Thyroid gland (tissue), 4 donors: ENCODE measurements around the gene CACHD1. TPM values are rescaled to one million over a fixed set of nuclear protein-coding genes. Genes with fewer than 3 reads are reported as not detected.

ENCODE experiments used
- DNase-seq, 2 donors: peaks; one replicate each; pipeline ENCODE4 v3.0.0-alpha.2; 2019
- H3K27ac ChIP-seq, 3 donors: fragments of 200-600 bp; sonication (generic); 1 replicate in 2 of 3; 2 replicates in 1 of 3; pipeline ENCODE4 v1.5.1; 2016 to 2019; ENCODE audit warnings: mild to moderate bottlenecking in 1 of 3, moderate library complexity in 1 of 3
- H3K27me3 ChIP-seq: fragments of 200-600 bp; sonication (generic); one replicate; pipeline ENCODE4 v1.5.1; 2019
- H3K36me3 ChIP-seq, 2 donors: fragments of 200-600 bp; sonication (generic); one replicate each; pipeline ENCODE4 v1.5.1; 2016 to 2019
- H3K4me1 ChIP-seq, 2 donors: fragments of 200-600 bp; sonication (generic); one replicate each; pipeline ENCODE4 v1.5.1; 2017 to 2019
- H3K4me3 ChIP-seq, 3 donors: fragments of 200-600 bp; sonication (generic); replicated peaks in 1 of 3; 1 replicate in 2 of 3; 2 replicates in 1 of 3; pipeline ENCODE4 v1.5.1; 2016; ENCODE audit warnings: mild to moderate bottlenecking in 1 of 3
- H3K9me3 ChIP-seq: fragments of 200-600 bp; sonication (generic); one replicate; pipeline ENCODE4 v1.5.1; 2017
- POLR2A ChIP-seq, 2 donors: fragments of 450-650 bp; IDR thresholded peaks; one replicate each; pipeline ENCODE4 v1.6.1; 2017; ENCODE audit warnings: antibody characterized with exemption in 2 of 2, mild to moderate bottlenecking in 2 of 2, moderate library complexity in 1 of 2
- WGBS, 2 donors: methylation state at CpG; one replicate each; pipeline ENCODE4 v1.1.5; 2017; 5-methylcytosine and 5-hydroxymethylcytosine counted together
- intact Hi-C: fragments of 100-400 bp; cut with DNase I; formaldehyde crosslinking; loops from one replicate; pipeline ENCODE4 v1.15.1; 2023
- total RNA-seq, 4 donors: library from RNA; depleted of rRNA; stranded (reverse); fragments of >200 nt; gene quantifications; one replicate each; pipeline ENCODE4 v1.2.3, GENCODE V29; 2016
- TF ChIP-seq, protein P1 (sequence below), 6 experiments: fragments of 200-600 bp in 3 of 6; fragments of 450-650 bp in 3 of 6; sonication (generic) in 3 of 6; IDR thresholded peaks; one replicate each; pipeline ENCODE4 v1.5.1; 2016 to 2019; ENCODE audit warnings: antibody characterized with exemption in 6 of 6, mild to moderate bottlenecking in 2 of 6, inconsistent platforms in 1 of 6, moderate library complexity in 1 of 6

The CACHD1 gene
- total RNA-seq, 4 donors from 2014 or later: 12.9 to 25.1 (median 17.0) TPM

DNA sequence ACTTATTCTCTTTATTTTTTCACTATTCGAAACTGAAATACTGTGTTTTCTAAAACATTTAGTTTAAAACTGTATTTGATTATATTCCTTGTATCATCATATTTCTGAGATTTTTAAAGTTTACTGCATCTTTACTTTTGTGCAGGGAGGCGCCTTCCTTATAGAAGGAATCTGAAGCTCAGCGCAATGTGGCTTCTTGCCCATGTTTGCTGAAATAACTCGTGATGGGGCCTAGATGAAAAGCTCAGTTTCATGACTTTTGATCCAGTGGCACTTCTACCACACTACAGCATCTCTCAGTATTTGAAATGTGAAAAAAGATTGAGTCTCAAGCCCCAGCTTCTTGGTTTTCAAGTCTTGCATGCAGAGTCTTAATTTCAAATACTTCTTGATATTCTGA, 28.4 kb downstream of the CACHD1 start:
- no peak for DNase-seq
- intact Hi-C loops: no loop called here
- Histone ChIP-seq H3K27me3 (no peaks in the 10 kb centered on the region), H3K4me1 (peaks cover 0 to 11% of the 10 kb centered on the region in 2 donors), H3K36me3 (no peaks in the 10 kb centered on the region), H3K4me3 (no peak overlapping the region), H3K9me3 (no peaks in the 10 kb centered on the region), H3K27ac (no peak overlapping the region)
- 89 to 94% methylated on average over 4 of the region's 4 CpGs for WGBS, 2 donors
- TF ChIP-seq POLR2A (IDR thresholded peaks at IDR 0.05): no peak
- TF ChIP-seq, protein P1, sequence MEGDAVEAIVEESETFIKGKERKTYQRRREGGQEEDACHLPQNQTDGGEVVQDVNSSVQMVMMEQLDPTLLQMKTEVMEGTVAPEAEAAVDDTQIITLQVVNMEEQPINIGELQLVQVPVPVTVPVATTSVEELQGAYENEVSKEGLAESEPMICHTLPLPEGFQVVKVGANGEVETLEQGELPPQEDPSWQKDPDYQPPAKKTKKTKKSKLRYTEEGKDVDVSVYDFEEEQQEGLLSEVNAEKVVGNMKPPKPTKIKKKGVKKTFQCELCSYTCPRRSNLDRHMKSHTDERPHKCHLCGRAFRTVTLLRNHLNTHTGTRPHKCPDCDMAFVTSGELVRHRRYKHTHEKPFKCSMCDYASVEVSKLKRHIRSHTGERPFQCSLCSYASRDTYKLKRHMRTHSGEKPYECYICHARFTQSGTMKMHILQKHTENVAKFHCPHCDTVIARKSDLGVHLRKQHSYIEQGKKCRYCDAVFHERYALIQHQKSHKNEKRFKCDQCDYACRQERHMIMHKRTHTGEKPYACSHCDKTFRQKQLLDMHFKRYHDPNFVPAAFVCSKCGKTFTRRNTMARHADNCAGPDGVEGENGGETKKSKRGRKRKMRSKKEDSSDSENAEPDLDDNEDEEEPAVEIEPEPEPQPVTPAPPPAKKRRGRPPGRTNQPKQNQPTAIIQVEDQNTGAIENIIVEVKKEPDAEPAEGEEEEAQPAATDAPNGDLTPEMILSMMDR (IDR thresholded peaks at IDR 0.05): no peak

DNA sequence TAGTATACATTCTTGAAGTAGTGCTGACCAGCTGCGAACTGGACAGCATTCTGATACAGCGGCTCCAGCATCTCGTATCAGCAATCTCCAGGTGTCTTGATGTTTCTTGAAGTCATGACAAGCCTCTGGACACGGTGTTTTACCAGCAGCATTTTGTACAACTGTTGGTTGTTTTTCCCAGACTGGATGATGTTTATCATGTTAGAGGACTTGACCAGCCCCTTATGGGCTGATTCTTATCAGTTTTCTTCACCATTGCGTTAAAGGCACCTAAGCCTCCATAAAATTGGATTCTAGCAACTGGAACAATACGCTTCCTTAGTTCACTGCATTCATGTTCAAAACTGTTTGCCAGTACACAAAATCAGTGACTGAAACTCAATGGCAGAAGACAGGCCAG, 29.1 kb downstream of the CACHD1 start:
- no peaks in the 10 kb centered on the region for H3K36me3 ChIP-seq
- DNase-seq: no peak
- 96 to 99% methylated on average over 6 of the region's 6 CpGs for WGBS, 2 donors

DNA sequence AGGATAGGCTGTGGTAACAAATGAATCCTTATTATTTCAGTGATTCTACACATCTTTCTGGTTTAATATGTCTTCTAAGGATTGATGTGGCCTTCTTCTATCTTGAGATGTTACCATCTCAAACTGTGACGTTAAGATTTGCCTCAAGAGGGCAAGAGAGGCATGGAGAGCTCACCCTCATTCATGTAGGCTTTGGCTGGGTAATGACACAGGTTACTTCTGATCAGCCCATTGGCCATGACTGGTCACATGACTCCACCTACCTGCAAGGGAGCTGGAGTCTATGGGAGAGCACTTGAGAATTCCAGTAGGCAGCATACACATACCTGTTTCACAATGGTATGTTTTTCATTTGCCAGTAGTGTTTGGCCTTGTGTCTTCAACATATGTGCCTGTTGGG, 30.0 kb downstream of the CACHD1 start:
- DNase-seq: no peak
- peaks cover 5 to 25% of the 10 kb centered on the region in 2 donors for H3K4me1 ChIP-seq
- H3K9me3 ChIP-seq: no peaks in the 10 kb centered on the region
- H3K27ac ChIP-seq: no peak overlapping the region
- WGBS, 2 donors: 82 to 83% methylated on average over 1 of the region's 1 CpG
- no peaks in the 10 kb centered on the region for H3K36me3 ChIP-seq
- TF ChIP-seq POLR2A (IDR thresholded peaks at IDR 0.05): no peak
- TF ChIP-seq, protein P1 (IDR thresholded peaks at IDR 0.05): no peak
- H3K27me3 ChIP-seq: no peaks in the 10 kb centered on the region
- no peak overlapping the region for H3K4me3 ChIP-seq
- intact Hi-C loops: no loop called here

More for the DNA sequence above, 29.1 kb downstream of the CACHD1 start:
- Histone ChIP-seq H3K4me1 (peaks cover 0 to 18% of the 10 kb centered on the region in 2 donors), H3K27me3 (no peaks in the 10 kb centered on the region), H3K4me3 (no peak overlapping the region), H3K27ac (no peak overlapping the region), H3K9me3 (no peaks in the 10 kb centered on the region)
- intact Hi-C loops: no loop called here
- TF ChIP-seq, protein P1 (IDR thresholded peaks at IDR 0.05): no peak
- no peak for TF ChIP-seq POLR2A (IDR thresholded peaks at IDR 0.05)

DNA sequence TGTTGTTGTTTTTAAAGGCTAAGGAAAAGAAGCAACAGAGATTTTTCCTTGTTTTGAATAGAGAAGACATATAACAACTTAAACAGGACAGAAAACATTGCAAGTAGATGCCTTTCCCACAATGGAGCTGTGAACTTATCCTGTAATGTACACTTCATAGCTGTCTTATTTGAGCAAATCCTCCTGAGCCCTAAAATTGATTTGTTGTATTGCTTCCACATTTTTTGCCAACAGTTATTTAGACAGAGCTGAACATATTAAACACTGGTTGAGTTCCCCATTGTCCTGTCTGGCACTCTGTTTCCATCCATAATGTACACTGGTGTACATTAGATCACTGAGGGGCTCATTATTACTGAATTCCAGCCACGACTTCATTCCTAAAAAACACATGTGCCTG, 32.2 kb downstream of the CACHD1 start:
- TF ChIP-seq, protein P1 (IDR thresholded peaks at IDR 0.05): no peak
- TF ChIP-seq POLR2A (IDR thresholded peaks at IDR 0.05): no peak
- H3K9me3 ChIP-seq: no peaks in the 10 kb centered on the region
- WGBS, 2 donors: 67 to 84% methylated on average over 1 of the region's 1 CpG
- H3K36me3 ChIP-seq: no peaks in the 10 kb centered on the region
- H3K4me3 ChIP-seq: no peak overlapping the region
- no peaks in the 10 kb centered on the region for H3K27me3 ChIP-seq
- intact Hi-C loops: no loop called here
- peaks cover 12 to 20% of the 10 kb centered on the region in 2 donors for H3K4me1 ChIP-seq
- H3K27ac ChIP-seq: no peak overlapping the region
- DNase-seq: no peak

DNA sequence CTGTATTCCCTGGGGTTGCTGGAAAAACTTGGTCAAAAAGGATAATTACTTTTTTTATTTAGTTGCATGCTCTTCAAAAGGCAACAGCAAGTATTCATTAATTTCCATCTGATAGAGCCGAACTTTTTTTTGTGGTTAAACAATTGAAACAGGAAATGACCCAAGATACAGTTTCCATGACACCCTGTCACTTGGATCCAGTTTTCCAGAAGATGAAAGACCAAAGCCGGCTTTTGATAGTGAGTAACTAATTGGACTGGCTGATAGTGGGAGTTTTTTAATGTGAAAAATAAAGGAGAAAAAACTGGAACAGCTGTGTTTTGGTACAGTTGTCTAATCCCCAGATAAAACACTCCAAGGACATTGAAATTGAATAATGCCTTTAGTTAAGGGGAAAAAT, 33.0 kb downstream of the CACHD1 start:
- Histone ChIP-seq H3K27me3 (no peaks in the 10 kb centered on the region), H3K27ac (no peak overlapping the region), H3K4me1 (peaks cover 12 to 20% of the 10 kb centered on the region in 2 donors), H3K4me3 (no peak overlapping the region), H3K9me3 (no peaks in the 10 kb centered on the region), H3K36me3 (no peaks in the 10 kb centered on the region)
- DNase-seq: no peak
- 60 to 66% methylated on average over 2 of the region's 2 CpGs for WGBS, 2 donors
- intact Hi-C loops: no loop called here
- TF ChIP-seq, protein P1 (IDR thresholded peaks at IDR 0.05): no peak
- TF ChIP-seq POLR2A (IDR thresholded peaks at IDR 0.05): no peak
